HepG2 (cell line): ENCODE results near the gene PDZD2. TPM values are rescaled to one million over a fixed set of nuclear protein-coding genes. Genes with fewer than 3 reads are reported as not detected.

Experiments
- ATAC-seq: fragments of 200-7000 bp; cut with Tn5 transposase; 3 replicates; pipeline ENCODE4 v1.9.1; 2020; ENCODE audit warnings: mild to moderate bottlenecking, moderate library complexity
- BruUV-seq: library from RNA; stranded (reverse); fragments of 400-500 nt; replicated peaks from 2 replicates; lab custom pipeline; 2021; lab: Mats Ljungman, UMichigan
- CTCF ChIA-PET: fragments of 300-600 bp; formaldehyde crosslinking; extraction: SDS; loops from one replicate; lab custom pipeline; 2021; ENCODE audit warnings: low total read pairs, inconsistent platforms, low intra/inter-chr PET ratio; lab: Yijun Ruan, JAX
- POLR2A ChIA-PET: fragments of 350-600 bp; sonication (Branson Sonifier 250); formaldehyde crosslinking; loops from one replicate; lab custom pipeline; 2020; ENCODE audit warnings: antibody characterized with exemption, inconsistent platforms; lab: Yijun Ruan, JAX
- DNase-seq: peaks from one replicate; pipeline ENCODE4 v3.0.0-alpha.2; 2015; ENCODE audit warnings: low spot score
- FAIRE-seq: peaks from 3 replicates; lab custom pipeline; 2011; peaks lifted over from hg19 to GRCh38; lab: Jason Lieb, UNC
- H2AFZ ChIP-seq: one replicate; pipeline ENCODE4 v1.6.1; 2011; ENCODE audit warnings: low read length, inconsistent platforms
- H3K27ac ChIP-seq: fragments of 300-600 bp; 3 replicates; pipeline ENCODE4 v1.8.0; 2011; ENCODE audit warnings: mixed run types, mild to moderate bottlenecking, mixed read lengths, low read length, inconsistent platforms; ENCODE audit not compliant: insufficient read depth; ENCODE audit errors: extremely low read length
- H3K27me3 ChIP-seq, 2 experiments: fragments of 200-600 bp in 1 of 2; 2 replicates in 1 of 2; 3 replicates in 1 of 2; pipeline versions ENCODE4 v1.6.0 to v1.8.0; 2011; ENCODE audit warnings: low read length in 2 of 2, mild to moderate bottlenecking in 2 of 2, moderate library complexity in 2 of 2, inconsistent platforms in 1 of 2; ENCODE audit not compliant: insufficient read depth in 2 of 2, control insufficient read depth in 1 of 2
- H3K36me3 ChIP-seq, 2 experiments: fragments of 200-600 bp in 1 of 2; replicated peaks in 1 of 2; 2 replicates in 1 of 2; 3 replicates in 1 of 2; pipeline versions ENCODE4 v1.5.1 to v1.8.0; 2011; ENCODE audit warnings: low read length in 2 of 2, inconsistent platforms in 1 of 2; ENCODE audit not compliant: insufficient read depth in 2 of 2, control insufficient read depth in 1 of 2
- H3K4me1 ChIP-seq: 2 replicates; pipeline ENCODE4 v1.5.1; 2012; ENCODE audit warnings: low read length, inconsistent platforms; ENCODE audit not compliant: insufficient read depth
- H3K4me2 ChIP-seq: 2 replicates; pipeline ENCODE4 v1.6.0; 2011; ENCODE audit warnings: low read depth, low read length, inconsistent platforms
- H3K4me3 ChIP-seq, 3 experiments: fragments of 200-600 bp in 1 of 3; sonication (generic), shearing (Covaris generic) in 1 of 3; replicated peaks in 1 of 3; 2 replicates each; pipeline ENCODE4 v1.5.1; 2011 to 2016; ENCODE audit warnings: low read length in 3 of 3, inconsistent platforms in 2 of 3, low read depth in 2 of 3, mild to moderate bottlenecking in 2 of 3, control low read depth in 1 of 3, mixed read lengths in 1 of 3; ENCODE audit not compliant: insufficient read depth in 1 of 3
- H3K79me2 ChIP-seq: one replicate; pipeline ENCODE4 v1.6.1; 2011; ENCODE audit warnings: low read length, inconsistent platforms; ENCODE audit not compliant: insufficient read depth
- H3K9ac ChIP-seq: 2 replicates; pipeline ENCODE4 v1.6.0; 2011; ENCODE audit warnings: mild to moderate bottlenecking, low read depth, low read length, inconsistent platforms; ENCODE audit not compliant: insufficient read depth
- H3K9me3 ChIP-seq: 2 replicates; pipeline ENCODE4 v1.5.1; 2012; ENCODE audit warnings: mild to moderate bottlenecking, low read length
- H4K20me1 ChIP-seq: 2 replicates; pipeline ENCODE4 v1.6.0; 2011; ENCODE audit warnings: inconsistent platforms, mild to moderate bottlenecking, low read length, moderate library complexity; ENCODE audit not compliant: insufficient read depth
- ATF7 ChIP-seq, 2 experiments: fragments of 450-650 bp in 1 of 2; sonication (generic) in 1 of 2; formaldehyde crosslinking in 1 of 2; IDR thresholded peaks; 2 replicates each; pipeline versions ENCODE4 v1.4.0 to v1.6.1; 2016 to 2020; ENCODE audit warnings: antibody characterized with exemption in 1 of 2, mild to moderate bottlenecking in 1 of 2, missing genetic modification reagents in 1 of 2
- CREB1 ChIP-seq, 2 experiments: fragments of 450-650 bp in 1 of 2; IDR thresholded peaks; 2 replicates each; pipeline ENCODE4 v1.6.1; 2016 to 2017; ENCODE audit warnings: control low read depth in 1 of 2, mild to moderate bottlenecking in 1 of 2, missing compliant biosample characterization in 1 of 2, missing genetic modification characterization in 1 of 2
- JARID2 ChIP-seq: sonication (generic); formaldehyde crosslinking; IDR thresholded peaks from 2 replicates; pipeline ENCODE4 v1.8.1; 2023; ENCODE audit warnings: missing genetic modification reagents, inconsistent platforms; ENCODE audit not compliant: insufficient replicate concordance
- LCORL ChIP-seq, 2 experiments: fragments of 450-650 bp in 1 of 2; sonication (generic) in 1 of 2; formaldehyde crosslinking in 1 of 2; IDR thresholded peaks; 2 replicates each; pipeline versions ENCODE4 v1.5.0 to v1.6.1; 2017 to 2020; ENCODE audit warnings: antibody characterized with exemption in 1 of 2, missing genetic modification reagents in 1 of 2
- PBX3 ChIP-seq: sonication (generic); formaldehyde crosslinking; IDR thresholded peaks from 2 replicates; pipeline ENCODE4 v1.8.1; 2023; ENCODE audit warnings: missing genetic modification reagents, inconsistent platforms, borderline replicate concordance
- YEATS2 ChIP-seq: sonication (generic); formaldehyde crosslinking; IDR thresholded peaks from 2 replicates; pipeline ENCODE4 v1.4.0; 2020; ENCODE audit warnings: missing genetic modification reagents, borderline replicate concordance
- ZBTB7B ChIP-seq: sonication (generic); formaldehyde crosslinking; IDR thresholded peaks from 2 replicates; pipeline ENCODE4 v1.4.0; 2020; ENCODE audit warnings: missing genetic modification reagents
- ZNF251 ChIP-seq: sonication (generic); formaldehyde crosslinking; IDR thresholded peaks from 2 replicates; pipeline ENCODE4 v1.9.0; 2021; ENCODE audit warnings: mild to moderate bottlenecking, missing genetic modification reagents
- ZNF496 ChIP-seq: sonication (generic); formaldehyde crosslinking; IDR thresholded peaks from 2 replicates; pipeline ENCODE4 v1.8.1; 2023; ENCODE audit warnings: mild to moderate bottlenecking, moderate library complexity, missing genetic modification reagents; ENCODE audit not compliant: insufficient replicate concordance
- WGBS: methylation state at CpG from one replicate; pipeline ENCODE4 v1.1.6; 2017; ENCODE audit warnings: low lambda C conversion rate; 5-methylcytosine and 5-hydroxymethylcytosine counted together
- in situ Hi-C: cut with HindIII; loops from 2 replicates; pipeline ENCODE4 v1.10.0; 2017; ENCODE audit warnings: low pct_unique_long_range_greater_than_20kb; ENCODE audit not compliant: extremely low pct_ligation_motif_present
- intact Hi-C: fragments of 100-400 bp; cut with micrococcal nuclease; formaldehyde crosslinking; loops from one replicate; pipeline ENCODE4 v1.10.0; 2022; ENCODE audit not compliant: unreplicated experiment
- polyA plus RNA-seq, 8 experiments: library from polyadenylated mRNA; depleted of rRNA in 3 of 8; stranded (reverse) in 7 of 8; unstranded in 1 of 8; fragments of >200 nt; fragmentation: Illumina TruSeq in 4 of 8; extraction: Trizol in 4 of 8; gene quantifications; 2 replicates each; pipeline versions ENCODE4 v1.2.1 to v1.2.3, GENCODE V29; 2011 to 2016; ENCODE audit warnings: low read depth in 4 of 8, missing spikeins in 1 of 8, mixed read lengths in 1 of 8; ENCODE audit not compliant: insufficient read depth in 1 of 8
- total RNA-seq, 5 experiments: library from RNA; depleted of rRNA; stranded (reverse); fragments of >200 nt; fragmentation: Illumina TruSeq; extraction: Trizol; gene quantifications; 2 replicates each; pipeline ENCODE4 v1.2.3, GENCODE V29; 2016; ENCODE audit warnings: low read depth in 1 of 5

Gene PDZD2
- total and polyA plus RNA-seq, 2 of the 13 experiments (the other 11 are each of a cell fraction or from before 2014, with no cell fraction given): 0.04 TPM; not detected in 1

- TF ChIP-seq ZNF251 (no peak), ATF7 (IDR thresholded peaks at IDR 0.05) (peak; percentile 75), ATF7 (CRISPR knock-in tag; IDR thresholded peaks at IDR 0.05) (no peak), CREB1 (IDR thresholded peaks at IDR 0.05) (peak; percentile 42), CREB1 (CRISPR knock-in tag; IDR thresholded peaks at IDR 0.05) (no peak)
- POLR2A ChIA-PET: no interaction called here
- Histone ChIP-seq H3K27ac (no peak overlapping the region), H3K4me2 (no peak overlapping the region), H3K4me1 (no peaks in the 10 kb centered on the region), H3K79me2 (no peaks in the 10 kb centered on the region), H3K27me3 (peaks cover 2 to 25% of the 10 kb centered on the region in 2 experiments; a peak in 3 of 5 replicates), H2AFZ (no peak overlapping the region), H3K9ac (no peak overlapping the region), H3K9me3 (no peaks in the 10 kb centered on the region), H4K20me1 (no peaks in the 10 kb centered on the region), H3K36me3 (no peaks in the 10 kb centered on the region), H3K4me3 (no peak overlapping the region)
- FAIRE-seq (no peak), ATAC-seq (no peak), DNase-seq (no peak)
- no TSS peak for BruUV-seq
- CTCF ChIA-PET: no interaction called here
- intact Hi-C loops (no loop called here), in situ Hi-C loops (no loop called here)
- 4% methylated on average over 3 of the region's 3 CpGs for WGBS
Observed at GRCh38 chr5:31909073-31909472, 270.1 kb downstream of the PDZD2 start.

DNA sequence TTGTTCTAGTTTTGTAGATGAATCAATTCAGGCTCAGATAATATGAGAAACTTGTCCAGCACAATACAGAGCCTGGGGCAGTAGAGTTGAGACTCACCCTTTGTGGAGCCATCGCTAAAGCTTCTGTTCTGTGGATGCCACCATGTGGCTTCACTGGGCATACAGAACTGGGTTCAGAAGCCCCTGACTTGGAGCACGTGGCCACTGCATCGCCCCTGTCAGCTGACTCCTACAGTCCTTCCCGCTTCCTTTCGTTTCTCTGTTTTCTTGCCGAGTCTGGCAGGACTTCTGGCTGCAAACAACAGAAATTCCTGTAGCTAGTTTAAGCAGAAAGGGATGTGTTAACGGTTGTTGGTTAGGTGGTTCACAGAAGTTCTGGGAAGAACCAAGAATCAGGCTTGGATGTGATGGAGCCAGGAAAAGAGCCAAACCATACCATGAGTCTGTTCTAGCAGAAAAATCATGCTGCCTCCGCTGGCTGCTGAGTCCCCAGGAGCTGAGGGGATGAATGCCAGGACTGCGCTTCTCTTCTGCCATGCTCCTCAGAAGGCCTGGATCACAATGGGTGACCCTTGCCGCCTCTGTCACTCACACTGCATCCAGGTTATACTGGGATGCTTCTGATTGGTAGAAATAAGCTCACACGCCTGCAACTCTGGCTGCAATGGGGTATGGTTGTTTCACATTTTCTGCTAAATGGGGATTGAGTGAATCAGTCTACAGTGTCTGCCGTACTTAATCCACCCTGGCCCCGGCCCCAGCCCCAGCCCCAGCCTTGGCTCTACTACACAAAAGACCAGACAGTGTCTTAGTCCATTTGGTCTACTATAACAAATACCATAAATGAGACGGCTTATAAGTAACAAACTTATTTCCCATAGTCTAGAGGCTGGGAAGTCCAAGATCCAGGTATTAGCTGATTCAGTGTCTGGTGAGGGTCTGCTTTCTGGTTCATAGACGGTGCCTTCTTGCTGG lies 272.6 kb downstream of the PDZD2 start:
- intact Hi-C loops: no loop called here
- H3K4me1 ChIP-seq: no peaks in the 10 kb centered on the region
- no peak overlapping the region for H3K4me2 ChIP-seq
- no peaks in the 10 kb centered on the region for H4K20me1 ChIP-seq
- H3K36me3 ChIP-seq: no peaks in the 10 kb centered on the region
- in situ Hi-C loops: no loop called here
- ATAC-seq: no peak
- H3K79me2 ChIP-seq: no peaks in the 10 kb centered on the region
- no peak overlapping the region for H2AFZ ChIP-seq
- H3K27me3 ChIP-seq: peaks cover 2 to 37% of the 10 kb centered on the region in 2 experiments; a peak in 3 of 5 replicates
- TF ChIP-seq JARID2 (CRISPR knock-in tag) (no peak), YEATS2 (CRISPR knock-in tag) (no peak), ZNF496 (CRISPR knock-in tag) (no peak), ZBTB7B (CRISPR knock-in tag) (no peak), PBX3 (CRISPR knock-in tag) (no peak), LCORL (IDR thresholded peaks at IDR 0.05) (no peak), LCORL (CRISPR knock-in tag; IDR thresholded peaks at IDR 0.05) (no peak)
- FAIRE-seq: no peak
- DNase-seq: no peak
- no peak overlapping the region for H3K27ac ChIP-seq
- H3K9me3 ChIP-seq: no peaks in the 10 kb centered on the region
- no peak overlapping the region for H3K4me3 ChIP-seq
- H3K9ac ChIP-seq: no peak overlapping the region
- WGBS: 25% methylated on average over 14 of the region's 15 CpGs
- BruUV-seq: no TSS peak
- POLR2A ChIA-PET: no interaction called here
- CTCF ChIA-PET: no interaction called here
